Kidney epithelial cell (primary cell): ENCODE results near the gene TMEM19. TPM values are rescaled to one million over a fixed set of nuclear protein-coding genes. Genes with fewer than 3 reads are reported as not detected.

ENCODE experiments used
- DNase-seq: peaks from one replicate; pipeline ENCODE4 v3.0.0-alpha.2; 2010; ENCODE audit warnings: low read depth
- H3K27me3 ChIP-seq: 2 replicates; pipeline ENCODE4 v1.6.0; 2011; ENCODE audit warnings: low read length; ENCODE audit not compliant: control insufficient read depth, insufficient read depth
- H3K36me3 ChIP-seq: 2 replicates; pipeline ENCODE4 v1.5.1; 2011; ENCODE audit warnings: low read length; ENCODE audit not compliant: control insufficient read depth, insufficient read depth
- H3K4me3 ChIP-seq: 2 replicates; pipeline ENCODE4 v1.5.1; 2011; ENCODE audit warnings: low read depth, mild to moderate bottlenecking, control low read depth, low read length
- CTCF ChIP-seq: IDR thresholded peaks from 2 replicates; pipeline ENCODE4 v1.5.1; 2011; ENCODE audit warnings: mild to moderate bottlenecking, moderate library complexity, low read length, control low read depth, inconsistent platforms; ENCODE audit not compliant: insufficient read depth, poor library complexity, severe bottlenecking
- total RNA-seq: library from RNA; depleted of rRNA; stranded (reverse); fragments of >200 nt; gene quantifications from 2 replicates; pipeline ENCODE4 v1.2.3, GENCODE V29; 2015

The TMEM19 gene
- total RNA-seq, 1 donor from 2014 or later, result 13.1 TPM

DNA sequence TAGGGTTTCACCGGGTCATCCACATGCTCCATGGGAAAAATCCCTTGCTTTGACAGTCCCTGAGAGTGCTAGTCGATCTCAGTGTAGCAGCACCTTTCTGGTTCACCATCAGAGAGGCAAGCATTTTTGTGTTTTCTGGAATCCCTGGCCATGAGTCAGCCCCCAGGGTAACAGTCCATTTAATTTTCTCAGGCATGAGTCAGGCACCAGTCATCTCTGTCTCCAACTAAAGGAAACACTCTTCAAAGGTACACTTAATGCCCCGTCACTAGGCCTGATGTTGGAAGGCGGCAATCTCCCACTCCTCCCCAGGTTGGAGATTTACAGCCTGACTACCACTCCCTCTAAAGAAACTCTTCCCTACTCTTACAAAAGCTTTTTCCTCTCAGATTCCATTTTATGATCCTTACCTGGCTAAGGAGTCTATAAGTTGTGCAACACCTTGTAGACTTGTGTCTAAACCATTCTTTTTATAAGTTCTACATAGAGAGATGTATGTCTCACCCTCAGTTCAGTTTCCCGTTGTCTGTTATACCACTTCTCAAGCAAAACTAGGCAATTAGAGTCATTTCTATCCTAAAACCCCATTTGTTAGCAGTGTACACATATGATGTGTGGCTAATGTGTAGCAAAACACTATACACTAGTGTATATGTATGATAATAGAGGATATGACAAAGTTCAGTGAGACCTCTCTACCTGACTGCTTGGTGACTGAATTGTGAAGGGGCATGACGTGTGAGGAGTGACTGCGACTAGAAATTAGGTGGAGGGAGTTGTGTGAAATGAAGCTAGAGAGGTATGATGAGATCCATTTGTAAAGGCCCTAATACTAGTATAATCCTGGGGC is 24.6 kb downstream of the TMEM19 start:
- no peaks in the 10 kb centered on the region for H3K36me3 ChIP-seq
- H3K27me3 ChIP-seq, result no peaks in the 10 kb centered on the region
- peak; percentile 91 for DNase-seq
- no peak for TF ChIP-seq CTCF
- no peak overlapping the region for H3K4me3 ChIP-seq

DNA sequence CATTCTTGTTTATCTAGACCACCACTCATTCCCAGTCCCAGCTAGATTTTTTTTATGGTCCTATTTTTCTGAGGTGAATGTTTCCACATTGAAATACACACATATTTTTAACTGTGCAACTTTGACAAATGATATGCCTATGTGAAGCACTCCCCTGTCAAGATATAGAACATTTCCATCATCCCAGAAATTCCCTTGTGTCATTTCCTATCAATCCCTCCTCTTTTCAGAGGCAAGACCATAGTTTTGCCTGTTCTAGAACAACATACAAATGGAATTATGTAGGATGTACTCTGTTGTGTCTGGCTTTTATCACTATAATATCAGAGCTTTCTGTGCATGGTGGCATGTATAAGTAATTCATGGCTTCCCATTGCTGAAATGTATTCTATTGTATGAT is 32.7 kb downstream of the TMEM19 start:
- no peak for TF ChIP-seq CTCF
- H3K27me3 ChIP-seq, result no peaks in the 10 kb centered on the region
- no peak overlapping the region for H3K4me3 ChIP-seq
- H3K36me3 ChIP-seq, result no peaks in the 10 kb centered on the region
- DNase-seq, result no peak

- no peak for TF ChIP-seq CTCF
- Histone ChIP-seq H3K27me3 (no peaks in the 10 kb centered on the region), H3K36me3 (no peaks in the 10 kb centered on the region), H3K4me3 (no peak overlapping the region)
- DNase-seq, result no peak
Observed at GRCh38 chr12:71719647-71720370, 33.9 kb downstream of the TMEM19 start.

- Histone ChIP-seq H3K4me3 (no peak overlapping the region), H3K27me3 (no peaks in the 10 kb centered on the region), H3K36me3 (no peaks in the 10 kb centered on the region)
- no peak for TF ChIP-seq CTCF
- no peak for DNase-seq
Observed at GRCh38 chr12:71721783-71722505, 36.1 kb downstream of the TMEM19 start.

DNA sequence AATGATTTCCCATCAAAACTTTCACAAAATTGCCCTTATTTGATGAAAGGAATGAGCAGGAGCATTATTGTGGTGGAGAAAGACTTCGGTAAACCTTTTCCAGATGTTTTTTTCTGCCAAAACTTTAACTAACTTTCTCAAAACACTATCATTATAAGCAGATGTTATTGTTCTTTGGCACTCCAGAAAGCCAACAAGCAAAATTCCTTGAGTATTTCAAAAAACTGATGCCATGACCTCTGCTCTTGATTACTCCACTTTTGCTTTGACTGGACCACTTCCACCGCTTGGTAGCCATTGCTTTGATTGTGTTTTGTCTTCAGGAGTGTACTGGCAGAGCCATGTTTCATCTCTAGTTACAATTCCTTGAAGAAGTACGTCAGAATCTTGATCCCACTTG is 39.1 kb downstream of the TMEM19 start:
- no peak for TF ChIP-seq CTCF
- no peak for DNase-seq
- Histone ChIP-seq H3K36me3 (no peaks in the 10 kb centered on the region), H3K4me3 (no peak overlapping the region), H3K27me3 (no peaks in the 10 kb centered on the region)
